Neural progenitor cell (in vitro differentiated cells): ENCODE measurements around the gene KRTAP2-3. TPM values are rescaled to one million over a fixed set of nuclear protein-coding genes. Genes with fewer than 3 reads are reported as not detected.

Experiments used
- DNase-seq: peaks from one replicate; pipeline ENCODE4 v3.0.0-alpha.2; 2016; ENCODE audit warnings: low spot score
- H2AFZ ChIP-seq: fragments of 200-600 bp; sonication (generic); replicated peaks from 2 replicates; pipeline ENCODE4 v1.6.1; 2016; ENCODE audit warnings: antibody characterized with exemption
- H3F3A ChIP-seq: fragments of 200-600 bp; sonication (generic); 2 replicates; pipeline ENCODE4 v1.6.1; 2016; ENCODE audit warnings: antibody characterized with exemption, low read depth
- H3K27ac ChIP-seq: fragments of 200-600 bp; sonication (generic); 2 replicates; pipeline ENCODE4 v1.5.1; 2016; ENCODE audit warnings: mild to moderate bottlenecking
- H3K27me3 ChIP-seq: fragments of 200-600 bp; sonication (generic); 2 replicates; pipeline ENCODE4 v1.6.1; 2016; ENCODE audit warnings: mild to moderate bottlenecking, moderate library complexity
- H3K36me3 ChIP-seq: fragments of 200-600 bp; sonication (generic); 2 replicates; pipeline ENCODE4 v1.5.1; 2016
- H3K4me1 ChIP-seq: fragments of 200-600 bp; sonication (generic); 2 replicates; pipeline ENCODE4 v1.6.1; 2016; ENCODE audit warnings: mixed run types
- H3K4me2 ChIP-seq: fragments of 200-600 bp; sonication (generic); 2 replicates; pipeline ENCODE4 v1.6.1; 2016
- H3K4me3 ChIP-seq: fragments of 200-600 bp; sonication (generic); 2 replicates; pipeline ENCODE4 v1.5.1; 2016
- H3K79me2 ChIP-seq: fragments of 200-600 bp; sonication (generic); 2 replicates; pipeline ENCODE4 v1.6.1; 2016; ENCODE audit warnings: low read depth
- H3K9ac ChIP-seq: fragments of 200-600 bp; sonication (generic); 2 replicates; pipeline ENCODE4 v1.6.1; 2016
- H3K9me3 ChIP-seq: fragments of 200-600 bp; sonication (generic); 2 replicates; pipeline ENCODE4 v1.5.1; 2016; ENCODE audit warnings: low read depth
- H4K20me1 ChIP-seq: fragments of 200-600 bp; sonication (generic); 2 replicates; pipeline ENCODE4 v1.6.1; 2016; ENCODE audit warnings: low read depth
- H3K27ac Mint-ChIP-seq: 3 replicates; pipeline ENCODE4 v1.8.0; 2021; ENCODE audit warnings: mixed read lengths
- H3K27me3 Mint-ChIP-seq: 2 replicates; pipeline ENCODE4 v1.8.0; 2022; ENCODE audit warnings: low read depth, mild to moderate bottlenecking, inconsistent platforms, moderate library complexity, mixed read lengths; ENCODE audit not compliant: insufficient read depth
- H3K36me3 Mint-ChIP-seq: 3 replicates; pipeline ENCODE4 v1.8.0; 2021; ENCODE audit warnings: mixed read lengths
- H3K4me1 Mint-ChIP-seq: 3 replicates; pipeline ENCODE4 v1.8.0; 2021; ENCODE audit warnings: mixed read lengths
- H3K4me3 Mint-ChIP-seq: 3 replicates; pipeline ENCODE4 v1.8.0; 2021; ENCODE audit warnings: mild to moderate bottlenecking, moderate library complexity, mixed read lengths
- H3K9me3 Mint-ChIP-seq: 3 replicates; pipeline ENCODE4 v1.8.0; 2020; ENCODE audit warnings: mixed read lengths
- EZH2 ChIP-seq: fragments of 200-600 bp; sonication (generic); IDR thresholded peaks from 2 replicates; pipeline ENCODE4 v1.6.1; 2017; ENCODE audit warnings: antibody characterized with exemption, mild to moderate bottlenecking, moderate library complexity
- EZH2phosphoT487 ChIP-seq: fragments of 200-600 bp; sonication (generic); IDR thresholded peaks from 2 replicates; pipeline ENCODE4 v1.6.1; 2017; ENCODE audit warnings: antibody characterized with exemption
- total RNA-seq: library from RNA; depleted of rRNA; stranded (reverse); fragments of >200 nt; gene quantifications from 2 replicates; pipeline ENCODE4 v1.2.3, GENCODE V29; 2015; ENCODE audit warnings: low replicate concordance
- TF ChIP-seq, protein P1 (sequence below): fragments of 200-600 bp; sonication (generic); IDR thresholded peaks from 2 replicates; pipeline ENCODE4 v1.5.1; 2017; ENCODE audit warnings: antibody characterized with exemption, mild to moderate bottlenecking

KRTAP2-3 gene
- total RNA-seq, 1 donor from 2014 or later = not detected

DNA sequence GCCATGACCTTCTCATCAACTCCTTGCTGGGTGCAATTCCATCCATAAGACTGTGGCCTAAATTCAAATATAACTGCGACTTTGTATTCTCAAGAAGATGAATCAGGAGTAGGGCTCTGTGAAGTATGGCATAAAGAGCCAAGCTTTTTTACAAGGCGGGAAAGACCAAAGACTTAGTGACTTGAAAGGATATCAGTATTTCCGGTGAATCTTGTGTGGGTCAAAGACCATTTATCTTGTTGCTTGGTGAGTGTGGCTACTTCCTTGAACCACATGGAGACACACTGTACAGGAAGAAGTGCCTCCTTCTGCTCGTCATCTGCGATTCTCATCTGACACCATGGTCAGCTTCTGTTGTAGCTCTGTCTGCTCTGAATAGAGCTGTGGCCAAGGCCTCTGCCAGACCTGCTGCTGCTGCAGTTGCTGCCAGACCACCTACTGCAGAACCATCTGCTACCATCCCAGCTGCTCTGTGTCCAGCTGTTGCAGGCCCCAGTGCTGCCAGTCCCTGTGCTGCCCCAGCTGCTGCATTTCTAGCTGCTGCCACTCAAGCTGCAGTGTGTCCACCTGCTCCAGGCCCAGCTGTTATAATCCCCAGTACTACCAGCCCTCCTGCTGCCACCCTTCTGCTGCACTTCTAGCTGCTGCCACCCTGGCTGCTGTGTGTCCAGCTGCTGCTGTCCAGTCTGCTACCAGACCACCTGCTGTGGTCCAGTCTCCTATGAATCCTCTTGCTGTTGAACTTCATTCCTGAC is 11.9 kb upstream of the KRTAP2-3 start:
- Histone ChIP-seq H2AFZ (no peak overlapping the region), H3F3A (no peaks in the 10 kb centered on the region), H3K27me3 (no peaks in the 10 kb centered on the region), H3K9ac (no peak overlapping the region), H3K4me3 (no peak overlapping the region), H3K9me3 (no peaks in the 10 kb centered on the region), H4K20me1 (no peaks in the 10 kb centered on the region), H3K4me1 (no peaks in the 10 kb centered on the region), H3K4me2 (no peak overlapping the region), H3K79me2 (no peaks in the 10 kb centered on the region), H3K27ac (no peak overlapping the region), H3K36me3 (no peaks in the 10 kb centered on the region)
- Mint-ChIP-seq H3K4me3 (no peak overlapping the region), H3K27me3 (no peaks in the 10 kb centered on the region), H3K36me3 (no peaks in the 10 kb centered on the region), H3K27ac (no peak overlapping the region), H3K9me3 (no peaks in the 10 kb centered on the region), H3K4me1 (no peaks in the 10 kb centered on the region)
- TF ChIP-seq EZH2 = no peak
- TF ChIP-seq, protein P1, sequence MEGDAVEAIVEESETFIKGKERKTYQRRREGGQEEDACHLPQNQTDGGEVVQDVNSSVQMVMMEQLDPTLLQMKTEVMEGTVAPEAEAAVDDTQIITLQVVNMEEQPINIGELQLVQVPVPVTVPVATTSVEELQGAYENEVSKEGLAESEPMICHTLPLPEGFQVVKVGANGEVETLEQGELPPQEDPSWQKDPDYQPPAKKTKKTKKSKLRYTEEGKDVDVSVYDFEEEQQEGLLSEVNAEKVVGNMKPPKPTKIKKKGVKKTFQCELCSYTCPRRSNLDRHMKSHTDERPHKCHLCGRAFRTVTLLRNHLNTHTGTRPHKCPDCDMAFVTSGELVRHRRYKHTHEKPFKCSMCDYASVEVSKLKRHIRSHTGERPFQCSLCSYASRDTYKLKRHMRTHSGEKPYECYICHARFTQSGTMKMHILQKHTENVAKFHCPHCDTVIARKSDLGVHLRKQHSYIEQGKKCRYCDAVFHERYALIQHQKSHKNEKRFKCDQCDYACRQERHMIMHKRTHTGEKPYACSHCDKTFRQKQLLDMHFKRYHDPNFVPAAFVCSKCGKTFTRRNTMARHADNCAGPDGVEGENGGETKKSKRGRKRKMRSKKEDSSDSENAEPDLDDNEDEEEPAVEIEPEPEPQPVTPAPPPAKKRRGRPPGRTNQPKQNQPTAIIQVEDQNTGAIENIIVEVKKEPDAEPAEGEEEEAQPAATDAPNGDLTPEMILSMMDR = no peak
- TF ChIP-seq EZH2phosphoT487 = no peak
- no peak for DNase-seq

DNA sequence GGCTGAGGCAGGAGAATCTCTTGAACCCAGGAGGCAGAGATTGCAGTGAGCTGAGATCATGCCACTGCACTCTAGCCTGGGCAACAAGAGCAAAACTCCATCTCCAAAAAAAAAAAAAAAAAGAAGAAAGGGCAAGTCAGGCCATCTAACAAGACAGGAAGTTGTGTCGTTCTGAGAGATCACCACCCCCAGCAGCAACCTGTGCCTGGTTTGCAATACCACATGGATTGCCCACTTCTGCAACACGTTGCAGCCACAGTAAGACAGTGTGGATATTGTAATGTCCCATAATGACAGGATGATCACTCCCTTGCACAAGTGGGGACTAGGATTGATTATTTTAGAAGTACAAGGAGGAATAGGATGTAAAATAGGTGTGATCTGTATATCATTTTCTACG is 9.1 kb upstream of the KRTAP2-3 start:
- no peaks in the 10 kb centered on the region for H3K27me3 Mint-ChIP-seq
- Histone ChIP-seq H3K27me3 (no peaks in the 10 kb centered on the region), H3K27ac (no peak overlapping the region), H3K79me2 (no peaks in the 10 kb centered on the region), H3K4me2 (no peak overlapping the region), H3K36me3 (no peaks in the 10 kb centered on the region), H2AFZ (no peak overlapping the region), H3K9ac (no peak overlapping the region), H3K4me3 (no peak overlapping the region), H3K4me1 (no peaks in the 10 kb centered on the region), H3K9me3 (no peaks in the 10 kb centered on the region), H4K20me1 (no peaks in the 10 kb centered on the region), H3F3A (no peaks in the 10 kb centered on the region)
- H3K4me1 Mint-ChIP-seq = no peaks in the 10 kb centered on the region
- no peaks in the 10 kb centered on the region for H3K9me3 Mint-ChIP-seq
- no peak for DNase-seq
- no peak overlapping the region for H3K27ac Mint-ChIP-seq
- no peak overlapping the region for H3K4me3 Mint-ChIP-seq
- no peaks in the 10 kb centered on the region for H3K36me3 Mint-ChIP-seq
- TF ChIP-seq EZH2 (no peak), EZH2phosphoT487 (no peak)
- TF ChIP-seq, protein P1 = no peak

DNA sequence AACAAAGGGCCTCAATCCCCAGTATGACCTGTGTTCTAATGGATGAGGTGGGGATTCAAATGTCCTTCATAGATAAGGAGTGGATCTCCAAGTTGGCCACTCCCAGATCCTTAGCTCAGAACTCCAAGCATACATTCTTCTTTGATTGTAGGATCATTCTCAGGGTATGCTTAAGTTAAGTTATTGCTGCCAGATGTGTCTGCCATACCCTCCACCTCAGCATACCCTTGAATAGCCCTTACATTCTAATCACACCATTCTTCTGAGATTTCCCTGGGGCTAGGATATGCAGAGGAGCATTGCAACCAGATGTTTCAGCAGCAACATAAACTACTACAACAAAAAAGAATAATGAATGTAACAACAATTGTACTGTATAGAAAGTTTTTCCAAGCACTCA is 7.4 kb upstream of the KRTAP2-3 start:
- Histone ChIP-seq H3K4me1 (no peaks in the 10 kb centered on the region), H3K4me2 (no peak overlapping the region), H3K27ac (no peak overlapping the region), H4K20me1 (no peaks in the 10 kb centered on the region), H3F3A (no peaks in the 10 kb centered on the region), H3K9me3 (no peaks in the 10 kb centered on the region), H3K9ac (no peak overlapping the region), H3K4me3 (no peak overlapping the region), H3K27me3 (no peaks in the 10 kb centered on the region), H2AFZ (no peak overlapping the region), H3K36me3 (no peaks in the 10 kb centered on the region), H3K79me2 (no peaks in the 10 kb centered on the region)
- no peak for DNase-seq
- no peaks in the 10 kb centered on the region for H3K4me1 Mint-ChIP-seq
- no peaks in the 10 kb centered on the region for H3K9me3 Mint-ChIP-seq
- H3K27me3 Mint-ChIP-seq = no peaks in the 10 kb centered on the region
- no peak overlapping the region for H3K4me3 Mint-ChIP-seq
- no peak overlapping the region for H3K27ac Mint-ChIP-seq
- TF ChIP-seq, protein P1 = no peak
- no peak for TF ChIP-seq EZH2
- H3K36me3 Mint-ChIP-seq = no peaks in the 10 kb centered on the region
